Measurements from ENCODE around the gene CELA3A. TPM values are rescaled to one million over a fixed set of nuclear protein-coding genes. Genes with fewer than 3 reads are reported as not detected.
"Not testable (repeated sequence)": the region's sequence is repeated elsewhere in the genome, so short reads cannot be mapped to it uniquely, and the experiment has no call there.

The CELA3A gene
- total and polyA plus RNA-seq, 10 donors: 0.45 to 5.2 (median 1.3) TPM; not detected in 4

- DNase-seq: no peak
Observed at GRCh38 chr1:22031214-22031962, 29.9 kb downstream of the CELA3A start.

GRCh38 chr1:22034834-22035233 is 33.4 kb downstream of the CELA3A start:
- Histone ChIP-seq H3K36me3 (peaks cover 0 to 12% (median 0%) of the 10 kb centered on the region in 6 donors), H3K4me1 (peaks cover 3 to 55% (median 24%) of the 10 kb centered on the region in 6 donors)
- H3K4me3 ChIP-seq; H3K27me3 ChIP-seq (replicated peaks in 1 of 7); H3K9me3 ChIP-seq; DNase-seq; intact Hi-C loops (cut with DNase I; ENCODE audit: low total_unique reads); H3K27ac ChIP-seq: not testable (repeated sequence)
- WGBS, 5 donors: 74 to 90% (median 81%) methylated on average over 4 to 5 of the region's 5 CpGs

More at GRCh38 chr1:22031214-22031962, 29.9 kb downstream of the CELA3A start:
- Histone ChIP-seq H3K27me3 (replicated peaks in 1 of 7) (no peaks in the 10 kb centered on the region), H3K4me3 (no peak overlapping the region), H3K27ac (peak overlapping the region in 7 of 8 donors; percentile 36 to 71 (median 58)), H3K36me3 (peaks cover 0 to 12% (median 0%) of the 10 kb centered on the region in 6 donors), H3K4me1 (peaks cover 0 to 42% (median 14%) of the 10 kb centered on the region in 6 donors), H3K9me3 (no peaks in the 10 kb centered on the region)
- intact Hi-C loops (cut with DNase I; ENCODE audit: low total_unique reads): no loop called here
- WGBS, 5 donors: 46 to 53% (median 48%) methylated on average over 8 of the region's 8 CpGs
- no peak for TF ChIP-seq CTCF (IDR thresholded peaks at IDR 0.05 in 8 of 11, conservative IDR thresholded peaks at IDR 0.05 in 3 of 11)
- TF ChIP-seq POLR2AphosphoS5 (IDR thresholded peaks at IDR 0.05): peak in 2 of 3 donors; percentile 29 to 32

GRCh38 chr1:22037520-22037919 is 36.1 kb downstream of the CELA3A start:
- H3K27me3 ChIP-seq (replicated peaks in 1 of 7): no peaks in the 10 kb centered on the region
- H3K36me3 ChIP-seq: no peaks in the 10 kb centered on the region
- WGBS, 5 donors: 68 to 83% (median 75%) methylated on average over 7 of the region's 7 CpGs
- DNase-seq: peak; percentile 40
- intact Hi-C loops (cut with DNase I; ENCODE audit: low total_unique reads): no loop called here
- H3K9me3 ChIP-seq: no peaks in the 10 kb centered on the region
- peak overlapping the region in 3 of 8 donors; percentile 17 to 89 (median 38) for H3K27ac ChIP-seq
- H3K4me1 ChIP-seq: peaks cover 8 to 54% (median 32%) of the 10 kb centered on the region in 6 donors
- TF ChIP-seq POLR2A (IDR thresholded peaks at IDR 0.05) (no peak), POLR2AphosphoS5 (IDR thresholded peaks at IDR 0.05) (no peak), CTCF (IDR thresholded peaks at IDR 0.05 in 8 of 11, conservative IDR thresholded peaks at IDR 0.05 in 3 of 11) (no peak)
- no peak overlapping the region for H3K4me3 ChIP-seq

GRCh38 chr1:22038036-22038435 is 36.6 kb downstream of the CELA3A start:
- Histone ChIP-seq H3K36me3 (no peaks in the 10 kb centered on the region), H3K9me3 (no peaks in the 10 kb centered on the region), H3K27me3 (replicated peaks in 1 of 7) (no peaks in the 10 kb centered on the region), H3K4me3 (no peak overlapping the region), H3K27ac (peak overlapping the region in 3 of 8 donors; percentile 38 to 89 (median 88)), H3K4me1 (peaks cover 8 to 56% (median 32%) of the 10 kb centered on the region in 6 donors)
- TF ChIP-seq CTCF (IDR thresholded peaks at IDR 0.05 in 8 of 11, conservative IDR thresholded peaks at IDR 0.05 in 3 of 11): no peak
- TF ChIP-seq POLR2A (IDR thresholded peaks at IDR 0.05): no peak
- TF ChIP-seq POLR2AphosphoS5 (IDR thresholded peaks at IDR 0.05): no peak
- peak; percentile 59 for DNase-seq
- intact Hi-C loops (cut with DNase I; ENCODE audit: low total_unique reads): no loop called here
- WGBS, 5 donors: 88 to 98% (median 91%) methylated on average over 5 of the region's 5 CpGs

All from spleen (tissue), 11 donors.